Measurements from ENCODE around the gene FASTKD1. TPM values are rescaled to one million over a fixed set of nuclear protein-coding genes. Genes with fewer than 3 reads are reported as not detected.

Gene FASTKD1
- total RNA-seq, 1 experiment from 2014 or later = 37.6 TPM

- no peak for TF ChIP-seq SRF (IDR thresholded peaks at IDR 0.05; ENCODE audit: low read depth)
- TF ChIP-seq ZBTB33 (IDR thresholded peaks at IDR 0.05; ENCODE audit: extremely low read depth, insufficient replicate concordance, low read length) = no peak
- TF ChIP-seq ATF3 (IDR thresholded peaks at IDR 0.05) = no peak
- no peak for TF ChIP-seq CBX3 (IDR thresholded peaks at IDR 0.05; ENCODE audit: low read depth)
Observed at GRCh38 chr2:169590804-169591203, 17.1 kb upstream of the FASTKD1 start (continued).

- POLR2A ChIA-PET = interaction anchor here (0.6 kb wide), 1 partner anchor 460 kb away, joined by 4 read pairs; no protein-coding TSS in a partner anchor
- no peak overlapping the region for H3K27ac ChIP-seq (ENCODE audit: low read depth, low read length)
- no TSS peak for BruUV-seq (replicated peaks)
Observed at GRCh38 chr2:169585673-169586072, 12.0 kb upstream of the FASTKD1 start.

More at GRCh38 chr2:169585673-169586072, 12.0 kb upstream of the FASTKD1 start:
- TF ChIP-seq POLR2AphosphoS5 (IDR thresholded peaks at IDR 0.05; ENCODE audit: low read depth, low read length) (no peak), EZH2 (IDR thresholded peaks at IDR 0.05) (no peak), POLR2A (IDR thresholded peaks at IDR 0.05; ENCODE audit: borderline replicate concordance, extremely low read depth, insufficient read depth, insufficient read length) (no peak), SIN3A (IDR thresholded peaks at IDR 0.05; ENCODE audit: low read depth) (no peak), CTCF (IDR thresholded peaks at IDR 0.05 in 2 of 3, conservative IDR thresholded peaks at IDR 0.05 in 1 of 3; ENCODE audit: borderline replicate concordance in 1 of 3, insufficient read depth in 1 of 3, low read depth in 2 of 3, low read length in 2 of 3) (no peak), RAD21 (IDR thresholded peaks at IDR 0.05; ENCODE audit: low read depth) (no peak), MAX (IDR thresholded peaks at IDR 0.05) (no peak), CBX3 (IDR thresholded peaks at IDR 0.05; ENCODE audit: low read depth) (no peak), ZBTB33 (IDR thresholded peaks at IDR 0.05; ENCODE audit: extremely low read depth, insufficient replicate concordance, low read length) (no peak), ATF3 (IDR thresholded peaks at IDR 0.05) (no peak), YY1 (IDR thresholded peaks at IDR 0.05; ENCODE audit: extremely low read depth, insufficient replicate concordance, low read depth, low read length) (no peak), CEBPB (IDR thresholded peaks at IDR 0.05; ENCODE audit: low read depth) (no peak; the same call in 1 of the 2 replicates)
- Histone ChIP-seq H3K79me2 (ENCODE audit: insufficient read depth, low read length) (peaks cover 63% of the 10 kb centered on the region), H3K36me3 (ENCODE audit: control insufficient read depth in 1 of 2, insufficient read depth in 2 of 2, low read length in 2 of 2) (no peaks in the 10 kb centered on the region), H4K20me1 (ENCODE audit: insufficient read depth) (no peaks in the 10 kb centered on the region), H2AFZ (ENCODE audit: low read depth, low read length, poor library complexity, severe bottlenecking) (no peak overlapping the region), H3K4me1 (ENCODE audit: control insufficient read depth in 1 of 2, insufficient read depth in 2 of 2, low read length in 2 of 2) (peaks cover 10 to 15% of the 10 kb centered on the region in 2 experiments; a peak in 3 of 4 replicates), H3K9me2 (ENCODE audit: insufficient read depth) (no peaks in the 10 kb centered on the region), H3K4me3 (replicated peaks in 1 of 2; ENCODE audit: low read depth in 1 of 2, low read length in 2 of 2) (peak overlapping the region; percentile 98 to 100), H3K27me3 (ENCODE audit: insufficient read depth, low read length) (no peaks in the 10 kb centered on the region), H3K9ac (ENCODE audit: low read length) (peak overlapping the region; percentile 99), H3K9me3 (ENCODE audit: control insufficient read depth in 1 of 2, insufficient read depth in 1 of 2, low read depth in 1 of 2, low read length in 2 of 2) (peaks cover 0 to 8% of the 10 kb centered on the region in 2 experiments; a peak in 1 of 4 replicates), H3K4me2 (ENCODE audit: low read length) (peak overlapping the region; percentile 79)
- ChIA-PET CTCF (no interaction called here), RAD21 (ENCODE audit: low non-redundant PET in 1 of 2, low total read pairs in 2 of 2, uncharacterized antibody in 2 of 2, unreplicated experiment in 2 of 2) (no interaction called here)
- ATAC-seq (no peak), DNase-seq (ENCODE audit: low read depth, low spot score) (no peak)
- intact Hi-C loops (cut with micrococcal nuclease) = no loop called here

All from HCT116 (cell line).